NCI-H446 treated with DMSO at 0.1 percent for 48 hours (cell line): Measurements from ENCODE around the gene SAMD1.

ENCODE experiments used
- DNase-seq: peaks from one replicate; lab custom pipeline; 2025; lab: John Stamatoyannopoulos, UW

SAMD1 gene

DNA sequence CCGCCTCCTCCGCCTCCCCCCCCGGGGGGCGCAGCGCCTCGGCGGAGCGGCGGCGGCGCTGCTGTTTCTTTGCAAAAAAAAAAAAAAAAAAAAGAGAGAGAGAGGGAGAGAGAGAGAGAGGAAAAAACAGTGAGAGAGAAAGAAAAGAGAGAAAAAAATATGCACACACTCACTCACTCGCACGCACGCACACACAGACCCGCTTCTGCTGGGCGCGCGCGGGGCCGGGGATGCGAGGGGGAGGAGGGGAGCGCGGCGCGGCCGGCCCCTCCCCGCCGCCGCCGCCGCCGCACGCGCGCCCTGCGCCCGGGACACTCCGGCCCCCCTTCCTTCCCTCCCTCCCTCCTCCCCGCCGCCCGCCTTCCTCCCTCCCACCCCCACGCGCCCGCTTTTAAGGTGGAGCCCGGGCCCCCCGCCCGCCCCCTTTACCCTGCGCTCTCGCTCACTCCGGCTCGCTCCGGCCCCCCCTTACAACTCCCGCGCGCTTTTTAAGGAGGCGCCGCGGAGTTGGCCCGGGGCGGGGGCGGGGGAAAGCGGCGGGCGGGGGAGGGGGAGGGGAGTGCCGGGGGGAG lies at the start of gene SAMD1:
SAMD1 (minus strand) TSS at position 243 of the 572 bp plus-strand sequence.
- DNase-seq: peak; percentile 69

DNA sequence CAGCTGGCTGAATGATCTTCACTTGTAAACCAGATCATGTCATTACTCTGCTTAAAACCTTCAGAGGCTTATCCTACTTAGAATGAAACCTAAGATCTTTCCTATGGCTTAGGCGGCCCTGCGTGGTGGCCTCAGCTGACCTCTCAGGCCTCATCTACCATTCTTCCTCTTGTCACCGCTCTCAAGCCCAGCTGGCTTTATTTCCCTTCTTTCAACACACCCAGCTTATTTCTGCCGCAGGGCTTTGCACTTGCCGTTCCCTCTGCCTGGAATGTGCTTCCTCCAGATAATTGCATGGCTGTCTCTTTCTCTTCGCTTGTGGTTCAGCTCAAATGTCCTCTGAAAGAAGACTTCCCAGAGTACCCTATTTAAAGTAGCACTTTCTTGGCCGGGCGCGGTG lies 49.4 kb upstream of the SAMD1 start:
- no peak for DNase-seq

- no peak for DNase-seq
Observed at GRCh38 chr19:14138576-14139265, 48.2 kb upstream of the SAMD1 start.

DNA sequence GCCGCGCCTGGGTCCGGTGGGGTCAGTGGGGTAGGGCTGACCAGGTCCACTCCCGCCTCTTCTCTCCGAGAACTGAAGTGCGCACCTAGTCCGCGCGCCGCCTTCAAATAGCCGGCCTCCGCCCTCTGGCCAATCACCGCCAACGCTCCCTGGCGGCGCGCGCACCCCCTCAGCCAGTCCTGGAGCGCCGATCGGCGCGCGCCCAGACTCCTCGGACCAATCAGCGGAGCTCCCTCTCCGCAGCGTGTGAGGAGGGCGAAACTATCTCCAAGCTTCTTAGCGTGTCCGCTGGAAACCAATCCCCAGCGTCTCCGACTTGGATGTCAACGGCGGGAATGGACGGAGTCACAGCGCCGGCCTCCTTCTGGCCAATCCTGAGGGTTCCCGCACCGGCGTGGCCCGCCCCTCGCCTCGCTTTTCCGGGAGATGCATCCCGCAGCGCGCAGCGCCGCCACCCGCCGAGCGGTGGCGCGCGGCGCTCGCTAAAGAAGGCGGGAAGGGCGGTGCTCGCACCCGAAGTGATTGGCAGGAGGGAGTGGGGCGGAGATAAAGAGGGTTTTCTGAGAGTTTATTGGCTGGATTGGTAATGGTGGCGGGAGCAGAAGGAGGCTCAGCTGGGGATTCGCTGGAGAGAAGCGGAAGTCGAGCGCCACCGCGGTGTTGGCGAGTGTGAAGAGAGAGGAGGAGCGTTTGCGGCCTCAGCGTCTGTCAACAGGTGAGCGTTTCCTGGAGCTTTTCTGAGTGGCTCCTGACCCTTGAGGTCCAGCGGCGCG lies 46.1 kb upstream of the SAMD1 start, which contains the start of gene ASF1B:
ASF1B (minus strand) TSS at position 81 of the 773 bp plus-strand sequence. CDS start 133 bp downstream, outside the sequence.
- DNase-seq: peak; percentile 100

GRCh38 chr19:14135985-14136508 lies 45.5 kb upstream of the SAMD1 start:
- no peak for DNase-seq

DNA sequence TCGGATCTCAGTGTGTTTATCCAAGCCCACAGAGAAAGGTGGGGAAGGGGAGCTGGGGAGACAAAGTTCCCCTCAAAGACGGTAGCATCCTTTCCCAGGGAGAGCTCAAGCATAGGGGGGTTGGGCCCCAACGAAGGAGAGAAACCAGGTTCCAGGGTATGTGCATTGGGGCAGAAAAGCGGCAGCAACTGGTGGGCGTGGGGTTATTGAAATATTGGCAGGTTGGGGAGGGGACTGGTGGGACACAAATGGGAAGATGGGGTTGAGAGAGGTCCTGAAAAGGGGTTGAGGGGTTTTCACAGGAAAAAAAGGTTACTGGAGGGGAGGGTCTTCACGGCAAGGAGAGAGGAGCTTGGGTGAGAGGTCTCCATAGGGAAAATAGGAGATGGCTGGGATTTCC lies 44.8 kb upstream of the SAMD1 start:
- DNase-seq: no peak

DNA sequence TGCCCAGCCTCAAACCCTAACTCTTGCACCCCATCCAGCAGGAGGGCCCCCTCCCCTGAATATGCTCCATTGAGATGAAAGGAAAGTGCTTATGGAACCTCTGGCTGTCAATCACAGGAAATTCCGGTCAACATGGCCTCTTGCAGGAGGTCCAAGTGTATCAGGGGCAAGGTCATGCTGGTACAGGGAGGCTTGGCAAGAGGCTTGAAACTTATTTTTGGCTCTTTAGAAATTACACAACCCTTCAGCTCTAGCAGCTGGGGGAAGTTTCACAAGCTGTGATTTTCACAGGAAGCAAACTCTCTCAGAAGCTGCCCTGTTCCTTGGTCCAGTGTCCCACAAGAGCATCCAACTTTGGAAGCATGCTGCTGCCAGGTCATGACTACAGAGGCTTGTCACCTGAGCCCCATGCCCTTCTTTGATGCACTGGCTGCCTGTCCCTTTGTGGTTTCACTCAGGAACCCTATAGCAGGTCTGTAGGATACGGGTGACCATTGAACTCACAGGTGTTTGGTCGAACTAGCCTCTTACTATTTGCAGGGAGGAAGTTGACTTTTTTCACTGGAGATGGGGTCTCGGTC lies 37.5 kb upstream of the SAMD1 start:
- no peak for DNase-seq

DNA sequence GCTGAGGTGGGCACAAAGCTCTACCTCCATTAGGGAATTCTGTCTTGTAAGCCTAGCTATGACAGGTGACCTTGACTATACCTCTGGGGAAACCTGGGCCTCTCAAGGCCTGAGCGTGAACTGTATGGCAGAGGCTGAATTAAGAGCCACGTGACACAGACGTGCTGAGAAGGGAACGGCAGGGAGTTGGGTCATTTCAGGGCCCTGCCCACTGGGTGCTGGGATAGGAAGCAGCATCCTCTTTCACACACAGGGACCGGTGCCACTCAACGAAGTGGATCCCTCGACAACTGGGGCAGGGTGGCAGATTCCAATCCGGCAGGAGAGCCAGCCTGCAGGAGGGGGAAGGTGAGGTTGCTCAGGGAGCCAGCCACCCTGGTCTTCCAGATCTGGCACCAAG lies 36.6 kb upstream of the SAMD1 start:
- no peak for DNase-seq

DNA sequence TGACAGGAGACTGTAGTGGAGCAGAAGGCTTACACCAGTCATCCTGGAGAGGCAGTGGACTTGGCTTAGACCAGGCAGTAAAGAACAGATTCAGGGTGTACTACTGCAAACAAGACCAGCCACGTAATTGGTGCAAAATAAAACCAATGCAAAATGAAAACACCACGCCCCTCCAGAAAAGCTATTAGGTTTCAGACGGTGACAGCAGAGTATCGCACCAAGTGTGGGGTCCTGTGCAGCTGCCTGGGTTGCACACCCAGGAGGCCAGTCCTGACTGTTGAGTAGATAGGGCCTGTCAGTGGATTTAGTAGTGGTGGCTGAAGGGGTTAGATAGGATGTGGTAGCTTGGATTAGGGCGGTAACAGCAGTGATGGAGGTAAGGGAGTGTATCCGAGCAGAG lies 32.4 kb upstream of the SAMD1 start:
- no peak for DNase-seq

GRCh38 chr19:14120497-14120780 lies 29.9 kb upstream of the SAMD1 start:
- no peak for DNase-seq

GRCh38 chr19:14119644-14120496 lies 29.3 kb upstream of the SAMD1 start:
- no peak for DNase-seq

- no peak for DNase-seq
Observed at GRCh38 chr19:14119146-14119545, 28.6 kb upstream of the SAMD1 start.

DNA sequence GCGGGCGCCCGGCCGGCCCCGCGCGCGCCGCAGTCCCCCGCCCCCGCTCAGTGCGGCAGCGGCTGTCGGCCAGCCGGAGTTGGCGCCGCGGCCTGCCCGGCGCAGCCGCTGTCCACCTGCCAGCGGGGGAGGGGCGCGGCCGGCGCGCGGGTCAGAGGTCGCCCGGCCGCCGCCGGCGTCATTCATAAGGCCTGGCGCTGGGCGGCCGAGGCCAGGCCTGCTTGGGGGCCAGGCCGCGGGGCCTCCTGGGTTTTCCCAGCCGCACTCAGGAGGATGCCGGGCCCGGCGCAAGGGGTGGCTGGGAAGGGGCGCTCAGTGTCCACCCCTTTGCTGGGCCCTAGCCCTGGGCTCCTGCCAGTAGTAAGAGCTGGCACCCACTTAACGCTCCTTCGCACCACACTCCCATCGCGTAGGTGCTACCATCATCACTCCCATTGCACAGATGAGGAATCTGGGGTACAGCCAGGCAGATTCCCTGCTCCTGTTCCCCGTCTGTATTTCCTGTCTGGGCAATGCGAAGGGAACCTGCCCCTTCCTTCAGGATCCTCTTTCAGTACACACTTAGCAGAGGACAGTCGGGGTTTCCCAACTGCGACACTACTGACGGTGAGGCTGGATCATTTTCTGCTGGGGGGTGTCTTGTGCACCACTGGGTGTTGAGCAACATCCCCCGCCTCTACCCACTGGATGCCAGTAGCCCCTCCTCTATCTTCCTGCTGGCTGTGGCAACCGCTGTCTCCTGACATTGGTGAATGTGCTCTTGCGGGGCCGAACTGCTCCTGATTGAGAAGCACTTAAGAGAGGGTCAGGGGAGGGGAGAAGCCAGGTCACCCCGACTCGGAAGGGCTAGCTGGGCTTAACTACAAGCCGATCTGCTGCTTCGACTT lies 27.9 kb upstream of the SAMD1 start:
- no peak for DNase-seq

DNA sequence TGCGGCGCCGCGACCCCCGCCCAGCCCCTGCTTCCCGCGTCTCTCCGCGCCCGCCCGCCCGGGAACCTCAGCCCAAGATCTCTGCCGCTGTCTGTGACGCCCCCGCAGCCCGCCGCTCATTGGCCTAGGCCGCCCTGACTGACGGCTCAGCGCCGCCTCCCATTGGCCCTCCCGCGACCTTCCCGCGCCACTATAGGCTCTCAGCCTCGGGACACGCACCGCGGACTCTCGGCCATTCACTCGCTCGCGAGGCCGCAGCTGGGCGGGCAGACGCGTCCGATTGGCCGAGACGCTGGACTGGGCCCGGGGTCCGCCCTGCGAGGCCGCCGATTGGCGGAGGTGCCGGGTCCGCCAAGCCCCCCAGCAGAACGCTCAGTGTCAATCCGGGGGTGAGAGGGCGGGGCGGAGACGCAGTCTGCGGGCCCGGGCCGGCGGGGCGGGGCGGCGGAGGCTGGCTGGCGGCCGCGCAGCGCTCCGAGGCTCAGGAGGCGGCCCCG lies 27.2 kb upstream of the SAMD1 start, which contains the start of gene PRKACA:
PRKACA (minus strand) TSS at position 95 of the 497 bp plus-strand sequence. CDS start 215 bp downstream, outside the sequence.
- DNase-seq: peak; percentile 98

- DNase-seq: no peak
Observed at GRCh38 chr19:14116918-14117578, 26.5 kb upstream of the SAMD1 start.

GRCh38 chr19:14116525-14116917 lies 26.0 kb upstream of the SAMD1 start:
- no peak for DNase-seq

DNA sequence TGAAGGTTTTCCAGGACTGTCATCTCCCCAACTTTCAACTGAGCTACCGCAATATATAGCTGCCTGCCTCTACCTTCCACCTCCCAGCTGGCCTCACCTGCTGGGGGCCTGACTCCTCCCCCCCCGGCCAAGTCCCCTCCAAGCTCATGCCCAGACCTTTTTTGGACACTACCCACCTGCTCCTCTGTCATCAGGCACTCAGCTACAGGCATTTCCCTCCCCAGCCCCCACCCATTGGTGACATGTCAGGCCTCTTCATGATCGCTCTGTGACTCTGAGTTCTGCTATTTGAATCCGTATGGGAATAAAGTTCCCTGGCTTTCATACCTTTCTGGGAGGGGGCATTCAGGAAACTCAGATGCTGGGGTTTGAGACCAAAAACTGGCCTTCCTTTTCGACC lies 25.2 kb upstream of the SAMD1 start:
- DNase-seq: no peak

- DNase-seq: no peak
Observed at GRCh38 chr19:14114854-14115253, 24.3 kb upstream of the SAMD1 start.

DNA sequence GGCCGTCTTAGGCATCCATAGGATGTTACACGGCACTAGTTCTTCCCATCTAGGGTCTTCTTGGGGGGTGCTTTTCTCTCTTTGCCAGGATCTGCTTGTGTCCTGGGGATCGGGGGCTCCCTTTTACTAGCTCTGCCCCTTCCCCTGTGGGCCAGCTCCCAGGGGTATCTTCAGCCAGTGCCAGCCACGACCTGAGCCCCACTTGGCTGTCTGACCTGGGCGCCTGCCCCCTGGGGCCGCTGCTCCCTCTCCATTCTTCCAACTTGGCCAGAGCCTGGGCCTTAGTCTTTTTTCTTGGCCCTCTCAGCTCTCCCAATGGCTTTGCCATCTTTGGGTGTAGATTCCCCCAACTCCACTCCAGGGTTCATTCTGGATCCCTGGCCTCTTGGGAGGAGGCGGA lies 23.9 kb upstream of the SAMD1 start:
- DNase-seq: no peak
